Panc1 (cell line): ENCODE data around the gene MINDY4.

Experiments
- CTCF ChIP-seq: fragments of 450-650 bp; IDR thresholded peaks from 2 replicates; pipeline ENCODE4 v1.5.1; 2017; ENCODE audit warnings: mild to moderate bottlenecking
- REST ChIP-seq, 2 experiments: IDR thresholded peaks; 2 replicates each; pipeline ENCODE4 v1.6.1; 2011 to 2012; ENCODE audit warnings: low read depth in 2 of 2, control low read depth in 1 of 2, low read length in 1 of 2, mild to moderate bottlenecking in 1 of 2, moderate library complexity in 1 of 2; ENCODE audit not compliant: insufficient read depth in 1 of 2

GRCh38 chr7:30842542-30843451, 71.6 kb downstream of the MINDY4 start:
- TF ChIP-seq CTCF (no peak), REST (IDR thresholded peaks at IDR 0.05; ENCODE audit: insufficient read depth in 1 of 2, low read depth in 2 of 2, low read length in 1 of 2) (no peak)
